Measurements from ENCODE around the gene MSI2.

MSI2 gene

DNA sequence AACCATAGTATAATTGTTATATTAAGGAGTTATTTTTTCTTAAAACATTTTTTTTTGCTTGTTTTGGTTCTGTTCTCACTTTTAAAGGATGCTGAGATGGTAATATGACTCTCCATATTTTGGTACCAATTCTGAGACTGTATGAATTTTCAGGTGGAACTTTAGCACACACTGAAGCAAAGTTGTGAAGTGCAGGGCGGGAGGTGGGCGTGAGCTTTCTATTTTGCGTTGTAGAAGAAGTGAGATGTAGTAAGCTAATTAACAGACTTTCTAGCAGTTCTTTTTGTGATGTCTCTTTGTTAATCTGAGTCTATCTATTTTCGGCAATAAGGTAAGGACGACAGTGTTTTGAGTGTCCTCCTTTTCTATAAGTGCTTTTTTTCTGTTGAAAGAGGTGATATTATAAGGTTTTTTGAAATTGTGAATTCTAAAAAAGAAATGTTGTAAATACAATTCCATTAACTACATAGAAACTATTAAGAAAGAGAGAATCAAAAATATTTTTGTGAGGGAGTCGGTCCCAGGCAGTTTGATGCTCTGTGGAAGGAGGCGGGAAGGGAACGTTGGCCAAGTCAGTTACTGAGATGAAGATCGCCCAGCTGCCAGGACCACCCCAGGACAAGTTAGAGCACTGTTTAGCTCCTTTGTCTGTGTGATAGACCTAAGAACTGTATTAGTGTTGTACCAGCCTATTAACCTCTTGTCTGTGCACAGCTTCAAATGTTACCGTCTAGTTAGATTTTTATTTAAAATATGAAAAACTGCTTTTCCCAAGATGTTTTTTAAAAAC, 423.8 kb downstream of the MSI2 start:
- no peak for DNase-seq (ENCODE audit: low read depth in 2 of 2)

DNA sequence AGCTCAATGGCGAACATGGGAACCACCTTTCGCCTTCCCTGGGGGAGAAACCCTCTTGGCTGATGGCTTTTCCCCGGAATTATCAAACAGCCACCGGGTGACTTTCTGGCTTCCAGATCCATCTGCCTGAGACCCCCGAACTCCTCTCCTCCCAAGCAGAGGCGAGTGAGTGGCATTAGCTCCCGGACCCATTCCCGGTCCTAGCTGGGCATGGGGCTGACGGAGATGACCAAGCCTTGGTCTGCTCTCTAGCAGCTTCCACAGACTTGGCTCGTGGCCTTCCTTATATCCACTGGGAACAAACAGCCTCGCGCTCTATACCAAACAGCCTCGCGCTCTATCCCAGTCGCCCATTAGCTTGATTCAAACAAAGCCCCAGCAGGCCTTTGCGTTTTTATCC, 426.4 kb downstream of the MSI2 start:
- no peak for DNase-seq (ENCODE audit: low read depth in 2 of 2)

DNA sequence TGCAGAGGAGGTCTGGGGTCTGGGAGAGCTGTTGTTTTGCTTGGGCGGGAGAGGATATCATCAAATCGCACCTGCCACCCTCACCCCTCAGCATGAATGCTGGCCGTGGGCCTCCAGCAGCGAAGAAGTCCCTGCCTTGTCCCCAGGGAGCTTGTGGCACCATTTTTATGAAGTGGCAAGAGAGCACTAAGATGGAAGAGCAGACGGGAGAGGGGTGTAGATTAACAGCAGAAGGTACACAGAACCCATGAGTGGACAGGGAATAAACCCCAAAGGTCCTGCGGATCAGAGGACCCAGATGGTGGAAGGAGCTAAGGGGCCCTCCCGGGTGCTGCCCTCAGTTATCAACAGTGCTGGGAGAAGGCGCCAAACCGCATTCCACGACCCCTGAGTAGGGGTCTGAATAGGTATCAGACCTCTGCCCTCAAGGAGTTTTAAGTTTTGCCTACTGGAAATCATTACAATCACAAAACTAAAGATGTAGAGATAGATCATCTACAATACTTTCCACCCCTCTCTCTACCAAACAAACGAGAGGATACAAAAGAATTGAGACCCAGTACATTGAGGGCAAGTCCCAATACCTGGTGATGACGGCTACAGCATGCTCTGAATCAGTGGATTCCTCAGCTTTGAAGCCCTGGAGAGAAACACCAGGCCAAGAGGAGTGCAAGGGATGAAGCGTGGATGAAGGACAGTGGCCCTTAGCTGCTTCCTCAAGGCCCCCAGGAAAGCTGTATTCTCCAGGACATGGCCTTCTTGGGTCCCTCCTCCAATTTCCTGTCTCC, 428.6 kb downstream of the MSI2 start:
- DNase-seq (ENCODE audit: low read depth in 2 of 2): no peak

DNA sequence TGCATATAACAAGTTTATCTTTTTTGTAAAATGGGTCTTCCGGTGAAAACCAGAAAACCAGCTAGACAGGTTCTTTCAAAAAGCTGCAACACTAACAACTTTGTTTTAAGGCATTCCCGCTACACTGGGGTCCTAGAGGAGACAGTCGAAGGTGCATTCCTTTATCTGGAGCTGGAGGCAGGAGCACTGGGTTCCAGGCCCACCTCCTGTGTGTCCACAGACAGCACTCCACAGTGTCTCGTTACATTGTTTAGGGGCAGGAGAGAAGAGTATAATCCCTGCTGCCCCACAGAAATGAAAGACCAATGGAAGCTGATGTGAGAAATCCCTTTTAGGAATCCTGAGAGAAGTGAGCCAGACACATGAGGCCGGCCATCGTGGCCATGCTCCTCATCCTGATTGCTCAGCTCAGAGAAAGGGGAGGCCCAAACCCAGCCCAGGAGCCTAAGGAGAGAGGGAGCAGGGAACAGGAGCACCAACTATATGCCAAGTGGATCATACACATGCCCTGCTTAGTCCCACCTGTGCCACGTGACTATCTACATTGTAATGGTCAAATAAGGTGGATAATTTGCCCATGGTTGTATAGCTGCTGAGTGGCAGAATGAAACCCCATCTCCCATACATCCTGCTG, 429.3 kb downstream of the MSI2 start:
- no peak for DNase-seq (ENCODE audit: low read depth in 2 of 2)

DNA sequence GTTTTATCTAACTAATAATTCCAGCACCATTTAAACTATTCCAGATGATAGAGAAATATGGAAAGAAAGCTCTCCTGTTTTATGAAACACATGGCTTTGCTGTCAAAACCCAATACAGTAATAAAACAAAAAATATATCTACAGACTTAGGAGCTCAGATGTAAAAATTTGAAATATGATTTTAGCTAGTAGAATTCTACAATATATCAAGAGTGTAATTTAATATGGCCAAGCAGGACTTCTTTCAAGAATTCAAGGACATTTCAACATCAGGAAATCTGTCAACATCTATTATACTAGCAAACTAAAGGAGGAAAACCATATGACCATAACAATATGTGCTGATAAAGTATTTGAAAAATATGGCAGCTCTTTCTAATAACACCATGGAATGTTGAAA, 431.3 kb downstream of the MSI2 start:
- no peak for DNase-seq (ENCODE audit: low read depth in 2 of 2)

DNA sequence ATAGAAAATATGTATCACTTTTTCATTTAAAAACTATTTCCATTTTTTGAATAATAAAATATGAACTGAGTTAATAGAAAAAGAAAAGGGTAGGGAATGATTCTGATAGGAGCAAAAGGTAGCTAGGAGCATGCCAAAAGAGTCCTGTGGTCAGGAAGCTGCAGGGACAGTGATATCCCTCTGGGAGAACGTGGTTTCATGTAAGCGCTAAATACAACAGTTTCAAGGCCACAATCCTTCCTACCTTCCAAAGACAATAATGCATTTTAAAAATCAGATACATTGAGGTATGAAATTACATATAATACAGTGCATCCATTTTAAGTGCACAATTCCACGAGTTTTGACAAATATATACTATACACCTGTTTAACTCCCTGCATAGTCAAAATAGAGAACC, 432.9 kb downstream of the MSI2 start:
- DNase-seq (ENCODE audit: low read depth in 2 of 2): no peak

DNA sequence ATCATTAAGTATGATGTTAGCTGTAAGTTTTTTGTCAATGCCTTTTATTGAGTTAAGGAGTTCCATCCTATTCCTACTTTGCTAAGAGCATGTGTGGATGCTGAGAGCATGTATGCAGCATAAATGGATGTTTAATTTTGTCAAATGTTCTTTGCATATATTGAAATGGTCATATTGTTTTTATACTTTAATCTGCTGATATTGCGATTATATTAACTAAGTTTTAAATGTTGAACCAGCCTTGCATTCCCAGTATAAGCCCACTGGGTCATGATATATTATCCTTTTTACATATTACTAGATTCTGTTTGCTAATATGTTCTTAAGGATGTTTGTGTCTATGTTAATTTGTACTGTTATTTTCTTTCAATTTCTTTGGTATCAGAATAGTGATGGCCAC, 435.6 kb downstream of the MSI2 start:
- DNase-seq (ENCODE audit: low read depth in 2 of 2): no peak

DNA sequence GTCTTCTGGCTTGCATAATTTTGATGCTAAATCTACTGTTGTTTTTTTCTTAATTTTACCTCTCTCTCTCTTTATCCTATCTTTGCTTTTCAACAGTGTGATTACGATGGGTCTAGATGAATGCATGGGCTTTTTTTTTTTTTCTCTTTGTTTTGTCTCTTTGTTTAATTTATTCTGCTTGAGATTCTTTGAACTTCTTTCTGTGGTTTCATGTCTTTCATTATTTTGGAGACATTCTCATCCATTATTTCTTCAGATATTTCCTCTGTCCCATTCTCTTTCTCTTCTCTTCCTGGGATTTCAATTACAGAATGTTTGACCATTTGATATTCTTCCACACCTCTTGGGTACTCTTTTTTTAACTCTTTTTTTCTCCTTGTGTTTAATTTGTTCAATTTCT, 436.4 kb downstream of the MSI2 start:
- no peak for DNase-seq (ENCODE audit: low read depth in 2 of 2)

DNA sequence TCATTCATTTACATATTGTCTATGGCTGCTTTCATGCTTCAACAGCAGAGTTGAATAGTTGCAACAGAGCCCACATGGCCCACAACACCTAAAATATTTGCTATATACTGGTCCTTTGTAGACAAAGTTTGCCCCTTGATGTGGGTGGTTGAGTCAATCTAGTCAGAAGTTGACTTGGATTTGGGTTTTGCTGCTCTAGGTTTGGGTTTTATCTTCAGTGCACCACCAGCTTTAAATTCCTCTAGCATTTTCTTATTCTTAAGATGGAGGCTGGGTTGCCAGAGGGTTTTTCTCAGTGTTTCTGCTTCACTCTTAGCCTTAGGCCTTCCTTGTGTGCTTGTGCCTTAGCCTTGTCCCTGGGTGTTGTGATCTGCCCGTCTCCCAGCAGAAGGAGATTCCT, 437.7 kb downstream of the MSI2 start:
- DNase-seq (ENCODE audit: low read depth in 2 of 2): no peak

DNA sequence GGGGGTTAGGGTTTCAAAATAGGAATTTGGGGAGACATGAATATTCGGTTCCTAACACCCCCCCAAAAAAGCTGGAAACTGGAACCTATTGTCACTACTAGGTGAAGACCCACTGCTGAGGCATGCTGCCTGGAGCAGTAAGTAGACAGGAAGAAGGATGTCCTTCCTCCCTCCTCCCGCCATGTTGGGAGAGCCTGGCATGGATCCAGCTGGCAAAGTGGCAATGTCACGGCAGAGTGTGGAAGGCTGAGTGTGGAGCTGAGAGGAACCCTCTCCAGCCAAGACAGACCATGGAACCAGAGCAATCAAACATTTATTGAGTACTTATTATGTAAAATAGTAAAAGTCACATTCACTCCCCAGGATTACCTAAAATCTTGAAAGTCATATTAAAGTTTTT, 439.7 kb downstream of the MSI2 start:
- DNase-seq (ENCODE audit: low read depth in 2 of 2): no peak

DNA sequence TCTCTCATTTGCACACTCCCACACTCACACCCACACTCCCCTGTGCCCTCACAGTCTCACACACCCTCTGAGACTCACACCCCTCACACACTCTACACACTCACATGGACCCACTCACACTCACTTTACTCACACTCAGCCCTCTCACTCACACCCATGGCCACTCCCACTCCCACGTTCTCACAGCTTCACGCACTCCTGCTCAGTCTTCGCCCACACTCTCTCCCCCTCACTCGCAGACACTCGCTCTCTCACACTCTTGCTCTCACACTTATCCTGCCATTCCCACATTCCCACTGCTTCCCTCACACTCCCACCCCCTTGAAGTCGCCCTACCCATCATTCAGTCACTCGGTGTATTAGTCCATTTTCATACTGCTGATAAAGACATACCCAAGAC, 440.9 kb downstream of the MSI2 start:
- no peak for DNase-seq (ENCODE audit: low read depth in 2 of 2)

DNA sequence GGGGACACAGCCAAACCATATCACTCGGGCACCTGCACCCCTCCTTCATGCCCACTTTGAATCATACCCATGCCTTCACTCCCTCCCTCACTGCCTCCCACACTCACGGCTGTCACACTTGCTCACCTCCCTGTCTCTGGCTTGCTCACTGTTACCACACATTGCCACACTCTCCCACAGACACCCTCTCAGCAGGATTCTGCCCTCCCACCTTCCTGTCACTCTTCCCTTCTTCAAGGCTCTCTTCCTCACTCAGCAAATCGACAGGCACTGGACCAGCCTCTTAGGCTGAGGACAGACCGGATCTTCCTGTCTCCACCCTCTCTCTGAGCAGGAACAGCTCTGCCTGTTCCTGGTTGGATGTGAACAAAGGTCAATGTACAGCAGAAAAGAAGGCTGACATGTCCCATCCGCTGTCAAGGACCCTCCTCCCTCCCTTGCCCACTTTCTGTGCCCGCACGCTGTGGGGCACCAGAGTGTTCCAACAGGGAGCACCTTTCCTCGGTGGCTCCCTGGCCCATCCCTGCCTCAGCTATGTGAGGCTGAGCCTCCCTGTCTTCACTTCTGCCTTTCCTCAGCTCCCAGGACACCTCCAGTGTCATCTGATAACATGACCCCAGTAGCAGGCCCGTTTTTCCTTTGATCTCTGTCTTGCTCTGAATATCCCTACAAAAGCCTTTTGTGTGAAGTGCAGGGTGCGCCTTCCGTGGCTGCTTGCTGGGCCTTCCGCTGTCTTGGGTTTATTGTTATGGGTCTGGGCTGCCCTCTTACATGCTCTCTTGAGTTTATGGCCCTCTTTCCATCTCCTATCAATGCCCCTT, 441.8 kb downstream of the MSI2 start:
- DNase-seq (ENCODE audit: low read depth in 2 of 2): peak in 1 of 2 donors; percentile 40

DNA sequence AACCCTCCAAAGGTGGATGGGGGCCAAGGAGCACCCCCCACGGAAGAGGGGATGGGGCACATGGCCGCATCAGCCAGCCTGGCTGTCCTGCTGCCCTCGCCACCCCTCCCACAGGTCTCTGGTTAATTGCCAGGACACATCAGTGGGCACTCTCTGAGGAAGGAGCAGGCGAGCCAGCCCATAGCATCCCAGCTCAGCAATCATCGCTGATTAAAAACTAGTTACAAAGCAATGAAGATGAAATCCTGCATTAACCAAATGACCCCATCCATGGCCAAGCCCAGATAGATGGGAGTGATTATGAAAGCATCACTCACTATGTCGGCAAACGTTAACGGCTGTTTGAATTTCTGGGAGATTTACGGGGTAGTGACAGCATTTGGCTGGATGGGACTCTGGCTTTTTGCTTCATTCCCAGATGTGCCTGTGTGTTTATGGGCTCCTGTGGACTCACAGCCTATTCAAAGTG, 443.5 kb downstream of the MSI2 start:
- DNase-seq (ENCODE audit: low read depth in 2 of 2): no peak

DNA sequence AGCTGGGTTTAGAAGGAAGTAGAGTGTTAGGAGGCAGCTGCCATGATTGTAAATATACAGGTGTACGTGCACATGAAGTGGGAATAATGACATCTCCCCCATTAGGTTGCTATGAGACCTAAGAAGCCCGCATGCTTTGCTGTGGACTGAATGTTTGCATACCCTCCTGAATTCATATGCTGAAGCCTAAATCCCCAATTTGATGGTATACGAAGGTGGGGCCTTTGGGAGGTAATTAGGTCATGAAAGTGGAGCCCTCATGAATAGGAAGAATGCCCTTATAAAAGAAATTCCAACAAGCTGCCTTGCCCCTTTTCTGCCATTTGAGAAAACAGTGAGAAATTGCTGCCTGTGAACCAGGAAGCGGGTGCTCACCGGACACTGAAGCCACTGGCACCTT, 444.8 kb downstream of the MSI2 start:
- no peak for DNase-seq (ENCODE audit: low read depth in 2 of 2)

DNA sequence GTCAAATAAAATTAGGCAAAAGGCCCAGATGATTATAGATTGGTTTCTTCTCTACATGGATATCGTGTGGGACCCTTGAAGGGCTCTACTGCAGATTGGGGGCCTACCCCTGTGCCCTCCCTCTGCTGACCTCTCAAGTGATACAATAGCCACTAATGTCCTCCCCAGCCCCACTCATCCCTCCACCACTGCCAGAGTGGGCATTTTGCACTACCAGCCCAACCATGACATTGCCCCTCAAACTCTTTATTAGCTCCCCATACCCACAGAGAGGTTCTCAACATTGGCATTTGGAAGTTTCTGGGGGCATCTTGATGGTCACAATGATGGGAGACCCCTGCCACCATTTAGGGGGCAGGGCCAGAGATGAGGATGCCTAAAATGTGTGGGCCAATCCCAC, 446.9 kb downstream of the MSI2 start:
- DNase-seq (ENCODE audit: low read depth in 2 of 2): no peak

DNA sequence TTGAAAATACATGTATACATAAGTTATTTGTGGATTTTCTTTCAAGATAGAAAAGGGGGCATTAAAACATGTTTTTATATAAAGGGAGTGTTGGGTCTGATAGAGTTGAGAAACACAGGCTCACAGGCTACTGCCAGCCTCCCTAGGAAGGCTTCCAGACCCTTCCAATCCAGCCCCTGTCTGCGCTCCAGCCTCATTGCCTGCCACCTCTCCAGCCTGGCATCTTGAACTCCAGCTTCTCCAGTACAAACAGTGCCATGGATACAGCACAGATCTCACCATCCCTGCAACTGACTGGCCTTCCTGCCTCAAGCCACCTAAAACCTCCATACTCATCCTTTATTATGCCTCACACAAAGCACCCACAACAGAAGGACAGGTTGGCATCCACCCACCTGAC, 448.1 kb downstream of the MSI2 start:
- no peak for DNase-seq (ENCODE audit: low read depth in 2 of 2)

DNA sequence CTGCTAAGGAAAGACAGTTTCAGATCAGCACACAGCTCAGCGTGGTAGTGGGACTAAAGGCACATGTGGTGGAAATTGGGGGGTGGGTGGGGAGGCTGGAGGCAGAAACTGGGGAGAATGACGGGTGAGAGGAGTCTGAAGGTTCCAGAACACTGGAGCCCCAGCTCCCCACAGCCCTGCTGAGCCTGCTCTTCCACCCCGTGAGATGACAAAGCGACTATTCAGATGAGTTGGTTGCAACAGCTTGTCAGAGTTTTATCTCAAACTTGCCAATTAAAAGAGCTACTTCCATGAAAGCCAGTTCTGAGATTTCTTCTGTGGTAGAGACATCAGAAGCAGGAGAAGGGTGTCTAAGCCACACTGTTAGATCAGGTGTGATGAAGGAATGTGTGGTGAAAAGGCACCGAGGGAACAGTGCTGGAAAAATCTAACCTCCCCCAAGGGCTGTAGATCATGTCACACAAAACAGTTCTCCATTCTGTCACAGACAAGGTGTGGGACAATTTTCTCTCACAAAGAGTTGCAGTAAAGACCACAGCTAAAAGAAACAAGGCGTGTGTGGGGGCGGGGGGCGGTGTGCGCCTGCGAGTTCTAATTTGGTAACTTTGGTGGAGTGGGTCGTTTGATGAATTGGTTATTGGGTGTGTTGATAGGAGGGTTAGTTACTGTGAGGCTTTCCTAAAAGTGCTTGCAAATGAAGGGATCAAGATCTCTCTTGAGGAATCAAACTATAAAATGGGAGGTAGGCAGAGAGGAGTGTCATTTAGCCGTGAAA, 449.8 kb downstream of the MSI2 start:
- DNase-seq (ENCODE audit: low read depth in 2 of 2): no peak

DNA sequence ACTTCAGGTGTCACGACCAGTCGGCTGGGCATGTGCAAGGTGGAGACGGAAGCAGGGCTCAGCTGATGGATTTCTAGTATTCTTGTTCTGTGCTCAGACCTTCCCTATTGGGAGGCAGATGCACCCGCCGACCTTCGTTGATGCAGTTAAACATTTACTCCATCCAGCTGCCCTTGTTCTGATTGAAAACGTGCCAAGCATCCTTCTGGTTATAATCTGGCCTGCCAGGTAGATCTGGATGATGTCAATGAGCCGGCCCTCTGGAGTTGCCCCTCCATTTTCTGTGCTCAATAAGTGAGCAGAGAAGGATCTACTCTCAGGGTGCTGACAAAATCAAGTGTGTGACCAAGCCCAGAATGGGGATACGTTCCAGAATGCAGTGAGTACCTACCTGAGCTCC, 450.4 kb downstream of the MSI2 start:
- no peak for DNase-seq (ENCODE audit: low read depth in 2 of 2)

DNA sequence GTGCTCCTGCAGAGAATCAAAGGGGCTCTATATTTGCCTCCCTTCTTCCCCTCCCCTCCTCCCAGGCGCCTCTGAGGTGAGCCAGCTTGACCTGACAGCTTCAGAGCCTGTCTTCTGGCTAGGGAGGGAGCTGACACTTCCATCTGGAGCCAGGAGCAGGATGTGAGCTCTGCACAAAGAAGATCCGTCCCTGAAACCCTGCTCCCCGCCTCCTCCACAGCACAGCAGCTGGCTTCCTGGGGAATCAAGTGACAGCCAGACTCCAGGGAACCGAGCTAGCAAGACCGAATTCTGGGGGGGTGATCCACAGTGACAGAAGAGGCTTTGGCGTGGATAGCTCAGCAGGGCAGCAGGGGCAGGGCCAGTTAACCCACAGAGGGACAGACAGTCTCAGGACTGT, 451.6 kb downstream of the MSI2 start:
- no peak for DNase-seq (ENCODE audit: low read depth in 2 of 2)

DNA sequence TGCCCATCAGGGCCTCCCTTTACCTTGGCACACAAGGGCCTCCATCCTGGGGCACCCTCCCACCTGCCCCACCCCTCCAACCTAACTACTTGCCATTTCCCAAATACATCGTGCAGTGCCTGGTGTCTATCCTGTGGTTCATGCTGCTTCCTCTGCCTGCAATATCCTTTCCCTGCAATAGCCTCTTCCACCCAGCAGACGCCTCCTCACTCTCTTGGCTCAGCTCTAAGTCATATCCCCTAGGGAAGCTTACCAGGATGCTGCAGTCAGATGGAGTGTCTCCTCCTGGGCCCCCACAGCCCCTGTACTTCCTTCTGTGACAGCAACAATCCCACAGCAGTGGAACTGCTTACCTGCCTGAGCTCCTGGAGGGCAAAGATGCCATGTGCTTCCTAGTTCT, 452.1 kb downstream of the MSI2 start:
- DNase-seq (ENCODE audit: low read depth in 2 of 2): no peak

DNA sequence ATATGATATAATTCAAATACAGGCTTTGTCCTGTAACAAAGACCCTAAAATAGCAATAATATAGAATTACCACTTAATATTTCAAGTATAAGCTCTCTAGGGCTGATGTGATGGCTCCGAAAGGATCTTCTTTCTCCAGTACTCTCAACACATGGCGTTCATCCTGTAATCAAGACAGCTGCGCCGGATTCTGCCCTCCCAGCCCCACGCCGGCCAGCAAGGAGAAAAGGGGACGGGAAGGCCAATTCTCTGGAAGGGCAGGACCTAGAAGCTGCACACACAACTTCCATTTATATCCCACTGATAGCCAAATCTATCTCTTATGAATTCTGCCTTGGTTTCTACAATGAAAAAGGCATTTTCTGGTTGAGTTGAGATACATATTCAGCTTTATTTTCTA, 456.8 kb downstream of the MSI2 start:
- DNase-seq (ENCODE audit: low read depth in 2 of 2): no peak

Data from stimulated activated CD8-positive, alpha-beta memory T cell treated with anti-CD3 and anti-CD28 coated beads, Interleukin-7, amount 100 ng/mL, for 4 hours (primary cell).